22Rv1 (cell line): ENCODE results near the gene CHEK1.

Source experiments
- ZFX ChIP-seq: fragments of 450-650 bp; IDR thresholded peaks from 2 replicates; pipeline ENCODE4 v1.6.1; 2017; ENCODE audit warnings: antibody characterized with exemption, borderline replicate concordance
- TF ChIP-seq, protein P1 (sequence below): fragments of 450-650 bp; IDR thresholded peaks from 2 replicates; pipeline ENCODE4 v1.5.1; 2017; ENCODE audit warnings: mild to moderate bottlenecking

DNA sequence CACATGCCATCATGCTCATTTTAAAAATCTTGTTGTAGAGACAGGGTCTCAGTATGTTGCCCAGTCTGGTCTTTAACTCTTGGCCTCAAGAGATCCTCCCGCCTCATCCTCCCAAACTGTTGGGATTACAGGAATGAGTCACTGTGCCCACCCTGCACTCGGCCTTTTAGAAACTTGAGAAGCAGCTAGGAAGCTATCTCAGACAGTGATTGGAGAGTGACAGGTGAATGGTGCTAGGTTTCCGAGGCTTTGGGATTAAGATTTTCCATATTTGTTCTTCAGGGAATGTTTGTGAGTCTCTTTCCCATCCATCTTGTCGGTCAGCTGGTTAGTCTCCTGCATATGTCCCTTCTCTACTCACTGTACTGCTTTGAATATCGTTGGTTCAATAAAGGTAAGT is 45.2 kb upstream of the CHEK1 start:
- TF ChIP-seq, protein P1, sequence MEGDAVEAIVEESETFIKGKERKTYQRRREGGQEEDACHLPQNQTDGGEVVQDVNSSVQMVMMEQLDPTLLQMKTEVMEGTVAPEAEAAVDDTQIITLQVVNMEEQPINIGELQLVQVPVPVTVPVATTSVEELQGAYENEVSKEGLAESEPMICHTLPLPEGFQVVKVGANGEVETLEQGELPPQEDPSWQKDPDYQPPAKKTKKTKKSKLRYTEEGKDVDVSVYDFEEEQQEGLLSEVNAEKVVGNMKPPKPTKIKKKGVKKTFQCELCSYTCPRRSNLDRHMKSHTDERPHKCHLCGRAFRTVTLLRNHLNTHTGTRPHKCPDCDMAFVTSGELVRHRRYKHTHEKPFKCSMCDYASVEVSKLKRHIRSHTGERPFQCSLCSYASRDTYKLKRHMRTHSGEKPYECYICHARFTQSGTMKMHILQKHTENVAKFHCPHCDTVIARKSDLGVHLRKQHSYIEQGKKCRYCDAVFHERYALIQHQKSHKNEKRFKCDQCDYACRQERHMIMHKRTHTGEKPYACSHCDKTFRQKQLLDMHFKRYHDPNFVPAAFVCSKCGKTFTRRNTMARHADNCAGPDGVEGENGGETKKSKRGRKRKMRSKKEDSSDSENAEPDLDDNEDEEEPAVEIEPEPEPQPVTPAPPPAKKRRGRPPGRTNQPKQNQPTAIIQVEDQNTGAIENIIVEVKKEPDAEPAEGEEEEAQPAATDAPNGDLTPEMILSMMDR = no peak
- no peak for TF ChIP-seq ZFX
